GM19099 (cell line): ENCODE data around the gene OR1M1.

Experiments
- POLR2A ChIP-seq: IDR thresholded peaks from 3 replicates; pipeline ENCODE4 v1.6.1; 2011; ENCODE audit warnings: low read depth; ENCODE audit not compliant: insufficient read length; ENCODE audit errors: extremely low read depth

Gene OR1M1

DNA sequence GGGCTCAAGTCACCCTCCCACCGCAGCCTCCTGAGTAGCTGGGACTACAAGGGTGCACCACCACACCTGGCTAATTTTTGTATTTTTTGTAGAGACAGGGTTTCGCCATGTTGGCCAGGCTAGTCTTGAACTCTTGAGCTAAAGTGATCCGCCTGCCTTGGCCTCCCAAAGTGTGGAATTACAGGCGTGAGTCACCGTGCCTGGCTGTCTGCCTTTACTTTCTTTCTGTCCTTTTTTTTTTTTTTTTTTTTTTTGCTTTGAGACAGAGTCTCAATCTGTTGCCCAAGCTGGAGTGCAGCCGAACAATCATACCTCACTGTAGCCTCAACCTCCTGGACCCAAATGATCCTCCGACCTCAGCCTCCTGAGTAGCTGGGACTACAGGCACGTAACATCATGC is 25.0 kb upstream of the OR1M1 start:
- no peak for TF ChIP-seq POLR2A

DNA sequence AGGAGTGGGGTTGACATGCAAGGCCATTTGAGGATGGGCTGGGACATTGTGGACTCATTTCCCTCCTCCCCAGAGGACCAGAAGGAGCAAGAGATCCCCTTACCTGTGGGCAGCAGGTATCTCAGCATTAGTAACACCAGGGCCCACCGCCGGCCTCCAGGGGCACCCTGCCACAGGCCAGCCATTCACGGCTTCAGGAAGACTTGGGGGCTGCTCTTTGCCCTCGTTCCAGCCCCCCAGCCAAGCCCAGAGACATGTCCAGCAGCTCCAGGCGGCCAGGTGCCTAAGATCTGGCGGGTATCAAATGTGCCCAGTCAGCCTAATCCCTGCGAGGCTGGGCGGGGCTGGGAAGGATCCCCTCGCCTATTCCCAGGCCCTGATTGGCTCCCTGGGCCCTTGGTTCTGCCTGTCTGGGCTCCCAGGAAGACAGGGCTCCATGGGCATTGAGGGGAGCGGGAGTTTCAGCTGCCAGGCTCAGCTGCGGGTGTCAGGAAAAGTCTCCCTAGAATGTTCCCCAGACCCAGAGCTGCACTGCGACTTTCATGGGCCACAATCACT is 21.3 kb upstream of the OR1M1 start:
- no peak for TF ChIP-seq POLR2A

GRCh38 chr19:9070066-9070465 is 16.8 kb upstream of the OR1M1 start:
- no peak for TF ChIP-seq POLR2A

- no peak for TF ChIP-seq POLR2A
Observed at GRCh38 chr19:9073806-9074205, 13.1 kb upstream of the OR1M1 start.

- TF ChIP-seq POLR2A = no peak
Observed at GRCh38 chr19:9075064-9075949, 11.6 kb upstream of the OR1M1 start.

DNA sequence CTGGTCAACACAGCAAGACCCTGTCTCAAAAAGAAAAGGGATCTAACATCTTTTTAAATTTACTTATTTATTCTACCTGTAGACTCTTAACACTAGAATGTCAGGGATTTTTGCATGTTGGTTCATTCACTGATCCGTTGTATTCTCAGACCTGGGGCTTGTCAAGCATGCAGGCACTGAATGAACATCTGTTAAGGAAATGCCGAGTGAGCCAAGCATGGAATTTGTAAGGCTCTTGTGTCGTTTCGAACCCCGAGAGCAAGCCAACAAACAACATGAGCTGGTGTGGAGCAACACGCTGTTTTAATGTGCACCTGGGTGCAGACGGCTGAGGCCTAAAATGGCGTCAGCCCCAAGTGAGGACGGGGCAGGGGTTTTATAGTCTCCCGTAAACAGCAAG is 10.0 kb upstream of the OR1M1 start:
- no peak for TF ChIP-seq POLR2A

DNA sequence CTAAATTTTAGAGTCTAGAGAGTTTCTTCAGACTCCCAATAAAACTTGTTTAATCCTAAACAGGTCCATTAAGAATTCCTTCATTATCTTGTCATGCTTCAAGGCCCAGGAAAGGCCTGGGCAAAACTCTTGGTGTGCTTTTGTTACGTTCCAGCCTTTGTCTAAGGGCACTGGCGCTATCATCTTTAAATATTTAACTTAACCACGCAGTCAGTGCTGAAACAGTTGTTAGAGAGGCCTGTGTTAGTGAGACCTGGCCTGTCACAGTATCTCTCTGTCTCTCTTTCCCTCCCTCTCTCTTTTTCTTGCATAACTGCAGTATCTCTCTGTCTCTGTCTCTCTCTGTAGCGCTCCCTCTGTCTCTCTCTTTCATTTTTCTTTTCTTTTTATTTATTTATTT is 8.2 kb upstream of the OR1M1 start:
- TF ChIP-seq POLR2A = no peak

DNA sequence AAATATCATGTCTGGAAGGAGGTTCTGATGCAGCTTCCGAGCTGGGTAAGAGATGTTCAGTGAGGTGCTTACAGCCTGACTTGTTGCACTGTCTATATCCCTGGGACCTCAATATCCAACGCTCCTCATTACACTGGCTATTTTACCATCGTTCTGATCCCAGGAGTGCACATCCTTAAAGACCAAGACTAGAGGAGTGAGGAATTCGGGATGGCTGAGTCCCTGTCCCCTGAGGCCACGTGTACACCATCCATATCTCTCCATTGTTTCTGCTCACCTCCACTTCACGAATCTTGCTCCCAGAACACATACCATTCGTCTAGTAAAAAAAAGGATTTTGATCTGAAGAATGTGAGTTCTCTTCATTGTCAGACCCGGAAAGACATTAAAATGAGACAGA is 20.5 kb downstream of the OR1M1 start, which contains the start of gene OR7G2:
OR7G2 (minus strand) TSS at position 101 of the 400 bp plus-strand sequence. CDS start 4,232 bp downstream, outside the sequence.
- no peak for TF ChIP-seq POLR2A

DNA sequence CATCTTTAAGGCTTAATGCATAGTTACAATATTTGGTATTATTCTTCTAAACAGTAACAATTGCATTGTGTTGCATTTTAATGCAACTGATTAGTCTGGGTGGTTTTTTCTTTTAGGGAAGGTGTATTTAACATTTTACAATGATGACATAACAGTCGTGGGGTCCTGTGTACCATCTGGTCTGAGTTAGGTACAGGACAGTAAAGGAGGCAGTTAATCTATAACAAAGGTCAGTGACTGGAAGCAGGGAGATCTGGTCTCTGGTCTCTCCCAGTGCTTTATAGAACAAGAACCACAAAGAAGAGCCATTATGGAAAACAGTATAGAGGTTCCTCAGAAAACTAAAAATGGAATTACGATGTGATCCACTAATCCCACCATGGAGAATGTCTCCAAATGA is 23.1 kb downstream of the OR1M1 start:
- no peak for TF ChIP-seq POLR2A

- TF ChIP-seq POLR2A = no peak
Observed at GRCh38 chr19:9115307-9115813, 28.5 kb downstream of the OR1M1 start, which contains the start of gene OR7G1. Gene OR7G1, minus strand, starts transcription at chr19:9115763. Its CDS starts 0 bp downstream, at chr19:9115763.

DNA sequence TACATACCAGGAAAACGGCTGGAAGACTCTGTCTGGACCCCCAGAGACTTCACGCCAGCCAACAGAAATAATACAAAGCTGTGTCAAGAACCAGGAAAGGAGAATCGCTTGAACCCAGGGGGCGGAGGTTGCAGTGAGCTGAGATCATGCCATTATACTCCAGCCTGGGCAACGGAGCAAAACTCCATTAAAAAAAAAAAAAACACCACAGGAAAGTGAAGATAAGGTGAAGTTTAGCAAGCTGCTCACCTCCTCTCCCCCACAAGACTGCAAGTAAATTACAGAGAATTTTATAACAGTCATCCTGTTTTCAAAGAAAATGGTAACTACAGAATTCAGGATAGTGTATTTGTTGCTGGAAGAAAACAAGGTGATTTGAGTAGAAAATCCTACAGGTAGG is 29.7 kb downstream of the OR1M1 start:
- no peak for TF ChIP-seq POLR2A

- TF ChIP-seq POLR2A = no peak
Observed at GRCh38 chr19:9126900-9127405, 40.1 kb downstream of the OR1M1 start, which contains the start of gene OR7G3. Gene OR7G3, minus strand, starts transcription at chr19:9126950. Its CDS starts 0 bp downstream, at chr19:9126950.

DNA sequence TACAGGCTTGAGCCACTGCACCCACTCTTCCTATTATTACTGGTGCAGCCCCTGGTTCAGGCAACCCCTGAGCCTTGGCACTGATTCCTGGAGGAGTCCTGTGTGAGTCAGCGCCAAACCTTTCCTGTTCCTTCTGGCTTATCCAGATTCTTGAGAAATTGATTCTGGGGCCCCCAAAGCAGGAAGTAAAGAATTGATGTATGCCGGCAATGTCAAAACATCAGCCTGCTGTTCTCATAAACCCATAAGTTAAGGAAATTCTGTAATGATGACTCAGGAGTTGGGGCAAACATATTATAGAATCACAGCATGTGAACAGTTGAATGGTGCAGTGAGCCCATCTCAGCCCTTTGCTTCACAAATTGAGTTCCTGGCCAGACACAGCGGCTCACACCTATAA is 41.3 kb downstream of the OR1M1 start:
- no peak for TF ChIP-seq POLR2A

DNA sequence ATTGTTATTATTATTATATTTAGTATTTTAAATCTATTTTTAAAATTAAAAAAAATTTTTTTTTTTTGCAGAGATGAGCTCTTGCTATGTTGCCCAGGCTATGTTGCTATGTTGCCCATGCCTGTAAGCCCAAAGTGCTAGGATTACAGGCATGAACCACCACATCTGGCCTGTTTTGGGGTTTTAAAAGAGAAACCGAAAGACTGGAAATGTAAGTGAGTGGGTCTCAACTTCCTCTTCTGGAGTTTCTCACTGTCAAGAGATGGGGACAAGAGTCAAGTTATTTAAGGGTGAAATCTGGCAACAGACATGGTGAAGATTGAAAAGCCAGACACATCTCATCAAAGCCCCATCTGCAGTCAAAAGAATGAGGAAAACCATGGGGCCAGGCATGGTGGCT is 44.1 kb downstream of the OR1M1 start:
- TF ChIP-seq POLR2A = no peak

GRCh38 chr19:9132422-9132821 is 45.6 kb downstream of the OR1M1 start:
- TF ChIP-seq POLR2A = no peak
